Superior temporal gyrus (tissue), 1 donor: Measurements from ENCODE around the gene SUSD5.

Source experiments
- DNase-seq: peaks from one replicate; pipeline ENCODE4 v3.0.0-alpha.2; 2016; ENCODE audit errors: extremely low spot score

The SUSD5 gene

DNA sequence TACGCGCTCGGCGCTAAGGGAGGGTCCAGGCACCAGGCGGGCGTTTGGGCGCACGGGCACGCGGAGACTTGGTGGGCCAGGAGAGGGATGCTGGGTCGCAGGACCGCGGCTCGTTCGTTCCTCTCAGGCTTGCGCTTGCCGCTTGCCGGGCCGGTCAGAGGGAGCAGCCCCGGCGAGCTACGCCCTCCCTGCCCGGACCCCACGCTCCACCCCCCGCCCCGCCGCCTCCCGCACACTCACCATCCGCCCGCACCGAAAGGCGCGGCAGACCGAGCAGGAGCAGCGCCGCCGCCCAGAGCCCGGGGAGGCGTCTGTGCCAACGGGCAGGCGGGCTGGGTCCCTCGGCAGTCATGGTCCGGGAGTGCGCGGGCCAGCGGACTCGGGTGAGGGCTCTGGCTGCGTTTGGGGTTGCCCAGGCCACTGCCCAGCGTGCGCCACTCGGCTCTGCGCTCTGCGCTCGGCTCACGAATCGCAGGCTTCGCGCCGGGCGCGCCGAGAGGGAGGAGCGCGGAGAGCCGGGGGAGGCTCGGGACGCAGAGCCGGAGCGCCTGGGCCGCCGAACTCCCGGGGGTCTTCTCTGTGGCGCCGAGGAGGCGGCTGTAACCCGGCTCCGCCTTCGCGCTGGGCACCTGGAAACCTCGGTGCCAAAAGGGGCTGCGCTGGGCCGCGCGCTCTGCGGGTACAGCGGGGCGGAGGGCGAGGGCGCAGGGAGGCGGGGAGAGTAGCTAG is at the start of gene SUSD5:
TSS of gene SUSD5 (minus strand) at position 365 of the 729 bp plus-strand sequence. CDS start at position 352, 13 bp downstream.
- no peak for DNase-seq

DNA sequence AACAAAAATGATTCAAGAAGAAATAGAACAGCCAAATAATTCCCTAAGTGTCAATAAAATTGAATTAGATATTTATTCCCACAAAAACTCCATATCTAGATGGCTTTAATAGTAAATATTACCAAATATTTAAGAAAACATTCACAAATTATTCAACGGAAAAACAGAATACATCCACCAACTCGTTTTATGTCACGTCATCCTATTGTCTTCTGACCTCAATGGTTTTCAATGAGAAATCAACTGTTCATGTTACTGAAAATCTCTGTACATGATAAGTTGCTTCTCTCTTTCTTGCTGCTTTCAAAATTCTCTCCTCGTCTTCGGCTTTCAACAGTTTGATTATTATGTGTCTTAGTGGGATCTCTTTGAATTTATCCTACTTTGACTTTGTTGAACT is 41.5 kb upstream of the SUSD5 start:
- no peak for DNase-seq

GRCh38 chr3:33256249-33256648 is 37.6 kb upstream of the SUSD5 start:
- no peak for DNase-seq

DNA sequence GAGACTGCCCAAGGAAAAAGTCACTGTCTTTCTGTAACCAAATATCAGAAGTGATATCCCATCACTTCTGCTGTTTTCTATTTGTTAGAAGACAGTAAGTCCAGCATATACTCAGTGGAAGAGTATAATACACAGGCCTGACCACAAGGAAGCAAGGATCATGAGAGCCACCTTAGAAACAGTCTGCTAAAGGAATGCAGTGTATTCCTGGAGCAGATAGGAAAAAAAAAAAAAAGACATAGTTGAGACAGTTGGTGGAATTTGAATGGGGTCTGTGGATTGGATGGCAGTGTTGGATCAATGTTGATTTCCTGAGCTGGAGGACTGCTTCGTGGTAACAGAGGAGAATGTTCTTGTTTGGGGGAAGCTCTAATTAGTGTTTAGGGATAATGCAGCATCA is 32.1 kb upstream of the SUSD5 start:
- no peak for DNase-seq

- DNase-seq, result no peak
These were observed 28.2 kb upstream of the SUSD5 start for GRCh38 chr3:33246786-33247185.

- DNase-seq, result no peak
These were observed 21.7 kb upstream of the SUSD5 start for GRCh38 chr3:33240261-33240660.

GRCh38 chr3:33238923-33239322 is 20.3 kb upstream of the SUSD5 start:
- no peak for DNase-seq

- DNase-seq, result no peak
These were observed 18.8 kb upstream of the SUSD5 start for GRCh38 chr3:33237439-33237838.

- DNase-seq, result no peak
These were observed 17.4 kb upstream of the SUSD5 start for GRCh38 chr3:33236005-33236404.

- DNase-seq, result no peak
These were observed 15.3 kb upstream of the SUSD5 start for GRCh38 chr3:33233884-33234283.

- no peak for DNase-seq
These were observed 13.3 kb upstream of the SUSD5 start for GRCh38 chr3:33231756-33232465.

DNA sequence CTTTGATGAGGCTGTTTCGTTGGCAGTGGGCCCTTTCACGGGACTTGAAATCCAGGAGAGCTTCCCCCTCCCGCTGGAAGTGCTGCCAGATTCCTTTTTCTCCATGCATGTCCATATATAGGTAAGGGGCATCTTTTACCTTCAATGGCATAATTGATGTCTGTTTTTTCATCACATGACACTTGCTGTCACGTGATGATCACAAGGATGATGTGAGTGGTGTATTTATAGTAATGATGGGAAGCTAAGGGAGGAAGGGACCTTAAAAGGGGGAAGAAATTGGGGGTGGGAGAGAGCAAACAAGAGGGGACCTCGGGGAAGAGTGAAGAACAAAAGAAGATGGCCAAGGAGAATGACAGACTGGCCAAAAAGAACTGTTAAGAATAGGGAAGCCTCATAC is 11.3 kb upstream of the SUSD5 start:
- no peak for DNase-seq

GRCh38 chr3:33229066-33229465 is 10.5 kb upstream of the SUSD5 start:
- DNase-seq, result no peak

- no peak for DNase-seq
These were observed 2.6 kb upstream of the SUSD5 start for GRCh38 chr3:33221241-33221640.

GRCh38 chr3:33219175-33219487 is 521 bp upstream of the SUSD5 start:
- DNase-seq, result no peak

- DNase-seq, result peak; percentile 26
These were observed 654 bp downstream of the SUSD5 start for GRCh38 chr3:33217866-33218445.

DNA sequence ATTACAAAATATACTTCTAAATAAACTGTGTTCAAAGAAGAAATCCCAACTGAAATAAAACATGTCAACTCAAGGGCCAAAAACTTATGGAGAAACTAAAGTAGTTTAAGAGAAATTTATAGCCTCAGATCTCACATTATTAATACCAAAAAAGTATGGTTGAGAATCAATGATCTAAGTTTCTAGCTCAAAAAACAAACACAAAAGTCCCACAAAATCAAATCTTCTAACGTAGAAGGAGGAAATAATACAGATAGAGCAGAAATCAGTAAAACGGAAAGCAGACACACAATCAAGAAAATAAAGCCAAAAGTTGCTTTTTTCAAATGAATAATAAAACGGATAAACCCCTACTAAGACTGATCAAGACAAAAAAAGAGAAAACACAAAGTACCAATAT is 2.9 kb downstream of the SUSD5 start:
- DNase-seq, result no peak

GRCh38 chr3:33212406-33212805 is 6.2 kb downstream of the SUSD5 start:
- DNase-seq, result no peak

GRCh38 chr3:33211444-33211843 is 7.2 kb downstream of the SUSD5 start:
- DNase-seq, result no peak

- no peak for DNase-seq
These were observed 9.3 kb downstream of the SUSD5 start for GRCh38 chr3:33209357-33209756.

DNA sequence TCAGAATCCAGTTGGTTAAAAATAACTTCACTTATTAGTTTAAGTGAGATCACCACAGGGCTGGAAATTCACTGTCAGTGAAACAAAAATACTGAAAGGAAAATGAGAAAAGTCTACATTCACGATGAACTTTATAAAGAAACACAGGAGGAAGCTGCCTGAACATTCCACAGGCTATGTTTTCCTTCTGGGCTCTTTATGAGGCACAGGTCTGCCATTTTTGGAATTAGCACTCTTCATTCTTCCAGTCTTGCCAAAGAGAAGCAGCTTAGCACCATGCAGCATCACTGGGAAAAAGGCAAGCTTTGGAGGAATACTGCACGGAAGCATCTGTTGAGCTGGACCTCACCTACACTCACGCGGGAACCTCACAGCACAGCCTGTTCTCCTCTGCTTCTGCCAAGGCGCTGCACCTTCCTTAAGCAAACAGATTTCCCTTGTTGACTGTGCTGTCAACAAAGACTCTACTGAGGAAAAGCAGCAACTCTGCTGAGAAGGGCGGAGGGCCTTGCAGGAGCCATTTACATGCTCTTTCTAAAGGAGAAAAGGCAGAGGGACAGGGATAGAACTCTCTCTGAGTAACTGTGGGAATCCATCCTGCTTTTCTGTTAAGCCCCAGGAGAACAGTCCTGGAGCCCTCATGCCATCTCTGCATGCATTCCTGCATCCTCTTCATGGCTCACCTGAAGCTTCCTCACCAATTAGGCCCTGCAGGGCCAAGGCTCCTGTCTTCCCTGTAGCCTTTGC is 15.7 kb downstream of the SUSD5 start:
- DNase-seq, result peak; percentile 63

GRCh38 chr3:33201195-33201594 is 17.4 kb downstream of the SUSD5 start:
- no peak for DNase-seq

DNA sequence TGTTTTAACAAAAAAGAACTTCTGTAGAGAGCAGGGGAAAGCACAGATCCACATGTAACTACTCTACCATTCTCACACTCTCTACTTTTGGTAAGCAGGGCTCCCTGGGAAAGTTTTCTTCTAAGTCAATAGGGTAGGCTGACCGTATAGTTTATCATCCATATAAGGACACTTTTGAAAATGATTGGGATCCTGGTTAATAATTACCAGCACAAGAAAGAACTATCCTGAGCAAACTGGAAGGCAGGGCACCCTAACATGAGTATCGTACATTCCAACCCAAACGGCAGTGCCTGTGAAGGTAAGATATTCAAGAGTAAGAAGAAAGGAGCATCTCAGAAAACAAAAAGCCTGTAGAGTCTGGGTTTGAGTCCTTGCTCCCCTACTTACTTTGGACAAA is 22.1 kb downstream of the SUSD5 start:
- no peak for DNase-seq
